Fibroblast of the aortic adventitia (primary cell): ENCODE results near the gene SBK1. TPM values are rescaled to one million over a fixed set of nuclear protein-coding genes. Genes with fewer than 3 reads are reported as not detected.

ENCODE experiments used
- DNase-seq: peaks from one replicate; pipeline ENCODE4 v3.0.0-alpha.2; 2010; ENCODE audit warnings: low read depth
- H3K4me3 ChIP-seq: 2 replicates; pipeline ENCODE4 v1.5.1; 2011; ENCODE audit warnings: low read depth, mild to moderate bottlenecking, control low read depth, low read length, moderate library complexity
- total RNA-seq: library from RNA; depleted of rRNA; stranded (reverse); fragments of >200 nt; gene quantifications from 2 replicates; pipeline ENCODE4 v1.2.3, GENCODE V29; 2012; ENCODE audit warnings: low replicate concordance
- TF ChIP-seq, protein P1 (sequence below): IDR thresholded peaks from 2 replicates; pipeline ENCODE4 v1.5.1; 2011; ENCODE audit warnings: mild to moderate bottlenecking, low read length, control low read depth, inconsistent platforms; ENCODE audit not compliant: insufficient read depth

Gene SBK1
- total RNA-seq, 1 donor, result under 0.01 TPM

DNA sequence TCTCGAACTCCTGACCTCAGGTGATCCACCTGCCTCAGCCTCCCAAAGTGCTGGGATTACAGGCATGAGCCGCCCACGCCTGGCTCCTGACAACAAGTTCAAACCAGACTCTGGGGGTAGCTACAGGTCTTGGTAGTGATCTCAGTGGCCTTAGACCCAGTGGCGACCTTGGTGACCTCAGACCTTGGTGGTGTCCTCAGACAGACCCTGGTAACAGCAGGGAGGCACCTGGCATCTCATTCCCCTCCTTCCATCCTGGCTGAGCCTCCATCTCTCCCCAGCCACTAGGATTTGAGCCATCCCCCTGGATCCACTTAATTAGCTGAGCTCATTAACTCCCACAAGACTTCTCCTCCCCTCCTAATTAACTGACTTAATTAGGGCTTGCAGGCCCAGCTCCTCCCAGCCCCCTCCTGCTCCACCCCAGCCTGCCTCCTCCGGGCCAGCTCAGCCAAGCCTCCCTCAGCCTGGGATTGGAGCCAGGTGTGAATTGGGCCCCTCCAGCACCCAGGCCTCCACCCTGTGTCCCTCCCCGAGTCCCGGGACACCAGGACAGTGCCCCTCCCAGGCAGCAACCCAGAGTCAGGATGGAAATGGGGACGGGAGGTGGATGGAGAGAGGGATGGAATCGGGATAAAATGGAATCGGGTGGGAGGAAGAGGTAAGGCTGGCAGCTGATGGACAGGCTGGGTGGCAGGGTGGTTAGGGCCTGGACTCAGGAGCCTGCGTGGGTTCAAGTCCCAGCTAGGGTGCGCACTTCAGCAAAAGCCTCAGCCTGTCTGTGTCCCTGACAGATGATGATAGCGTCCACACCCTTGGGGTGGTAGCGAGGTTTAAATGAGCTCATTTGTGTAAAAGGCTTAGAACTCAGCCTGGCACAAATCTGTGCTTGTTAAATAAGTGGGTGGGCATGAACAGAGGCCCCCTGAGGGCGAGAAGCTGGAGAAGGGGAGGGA, 11.2 kb upstream of the SBK1 start:
- no peak overlapping the region for H3K4me3 ChIP-seq
- no peak for DNase-seq
- TF ChIP-seq, protein P1, sequence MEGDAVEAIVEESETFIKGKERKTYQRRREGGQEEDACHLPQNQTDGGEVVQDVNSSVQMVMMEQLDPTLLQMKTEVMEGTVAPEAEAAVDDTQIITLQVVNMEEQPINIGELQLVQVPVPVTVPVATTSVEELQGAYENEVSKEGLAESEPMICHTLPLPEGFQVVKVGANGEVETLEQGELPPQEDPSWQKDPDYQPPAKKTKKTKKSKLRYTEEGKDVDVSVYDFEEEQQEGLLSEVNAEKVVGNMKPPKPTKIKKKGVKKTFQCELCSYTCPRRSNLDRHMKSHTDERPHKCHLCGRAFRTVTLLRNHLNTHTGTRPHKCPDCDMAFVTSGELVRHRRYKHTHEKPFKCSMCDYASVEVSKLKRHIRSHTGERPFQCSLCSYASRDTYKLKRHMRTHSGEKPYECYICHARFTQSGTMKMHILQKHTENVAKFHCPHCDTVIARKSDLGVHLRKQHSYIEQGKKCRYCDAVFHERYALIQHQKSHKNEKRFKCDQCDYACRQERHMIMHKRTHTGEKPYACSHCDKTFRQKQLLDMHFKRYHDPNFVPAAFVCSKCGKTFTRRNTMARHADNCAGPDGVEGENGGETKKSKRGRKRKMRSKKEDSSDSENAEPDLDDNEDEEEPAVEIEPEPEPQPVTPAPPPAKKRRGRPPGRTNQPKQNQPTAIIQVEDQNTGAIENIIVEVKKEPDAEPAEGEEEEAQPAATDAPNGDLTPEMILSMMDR, result no peak

DNA sequence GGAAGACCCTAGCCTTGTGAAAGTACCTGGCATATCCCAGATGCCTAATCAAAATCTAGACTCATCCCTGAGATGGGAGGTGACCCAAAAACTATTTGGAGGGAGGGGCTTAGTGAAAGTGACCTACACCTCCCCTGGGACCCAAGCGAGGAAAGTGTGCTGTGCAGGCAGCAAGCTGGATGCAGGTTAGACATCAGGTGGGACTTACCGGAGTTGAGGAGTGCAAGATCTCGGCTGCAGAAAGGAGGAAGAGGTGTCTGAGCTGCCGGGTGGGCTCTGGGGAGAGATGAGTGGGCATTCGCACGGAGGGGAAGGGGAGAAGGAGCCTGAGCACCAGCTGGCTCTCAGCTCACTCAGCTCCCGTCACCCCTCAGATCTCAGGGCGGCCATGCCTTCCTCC, 10.3 kb upstream of the SBK1 start:
- TF ChIP-seq, protein P1, result no peak
- DNase-seq, result no peak
- no peak overlapping the region for H3K4me3 ChIP-seq

DNA sequence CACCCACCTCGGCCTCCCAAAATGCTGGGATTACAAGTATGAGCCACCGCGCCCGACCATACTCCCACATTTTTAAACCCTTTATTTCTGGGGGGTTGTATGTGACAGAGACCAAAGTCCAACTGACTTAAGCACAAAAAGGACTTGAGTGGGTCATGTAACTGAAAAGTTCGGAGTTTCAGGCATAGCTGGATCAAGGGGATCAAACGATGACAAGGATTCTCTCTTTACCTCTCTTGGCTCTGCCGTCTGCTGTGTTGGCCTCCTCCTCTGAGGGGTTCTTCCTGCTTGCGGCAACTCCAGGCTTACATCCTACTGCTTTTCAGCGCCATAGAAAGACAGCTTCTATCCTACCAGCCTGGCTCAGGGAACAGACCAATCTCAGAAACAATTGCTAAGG, 9.2 kb upstream of the SBK1 start:
- no peak overlapping the region for H3K4me3 ChIP-seq
- TF ChIP-seq, protein P1, result no peak
- DNase-seq, result no peak

DNA sequence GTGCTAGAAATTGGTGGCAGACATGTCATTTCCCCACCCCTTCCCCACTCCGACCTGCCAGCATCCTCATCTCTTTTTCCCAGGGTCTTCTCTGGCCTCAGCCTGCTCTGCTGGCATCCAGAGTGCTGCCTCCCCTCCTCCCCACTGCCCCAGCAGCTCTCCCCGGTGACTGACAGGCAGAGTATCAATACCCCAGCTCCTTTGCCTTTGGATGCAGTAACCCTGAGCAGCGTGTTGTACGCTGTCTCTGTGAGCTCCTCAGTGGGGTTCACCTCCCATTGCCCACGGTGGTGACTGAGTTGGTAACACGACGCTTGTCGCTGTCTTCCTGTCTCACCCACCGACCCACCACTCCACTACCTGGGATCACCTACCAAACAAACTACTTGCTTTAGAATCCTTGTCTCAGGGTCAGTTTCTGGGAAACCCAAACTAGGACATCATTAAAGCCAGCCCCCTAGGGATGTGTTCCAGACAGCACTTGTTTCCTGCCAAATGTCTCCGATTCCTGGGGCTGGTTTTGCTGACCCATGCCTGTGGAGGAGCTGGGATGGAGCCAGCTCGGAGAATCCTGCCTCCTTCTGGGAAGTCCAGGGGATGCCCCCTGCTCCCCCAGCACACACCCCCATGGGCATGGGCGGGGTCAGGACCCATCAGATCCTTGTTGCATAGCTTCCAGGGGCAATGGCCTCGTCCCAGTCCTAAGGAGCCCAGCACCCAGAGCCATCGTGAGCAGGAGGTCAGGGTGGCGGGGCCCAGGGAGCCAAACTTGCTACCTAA, 8.3 kb upstream of the SBK1 start:
- DNase-seq, result no peak
- TF ChIP-seq, protein P1, result no peak
- H3K4me3 ChIP-seq, result no peak overlapping the region

DNA sequence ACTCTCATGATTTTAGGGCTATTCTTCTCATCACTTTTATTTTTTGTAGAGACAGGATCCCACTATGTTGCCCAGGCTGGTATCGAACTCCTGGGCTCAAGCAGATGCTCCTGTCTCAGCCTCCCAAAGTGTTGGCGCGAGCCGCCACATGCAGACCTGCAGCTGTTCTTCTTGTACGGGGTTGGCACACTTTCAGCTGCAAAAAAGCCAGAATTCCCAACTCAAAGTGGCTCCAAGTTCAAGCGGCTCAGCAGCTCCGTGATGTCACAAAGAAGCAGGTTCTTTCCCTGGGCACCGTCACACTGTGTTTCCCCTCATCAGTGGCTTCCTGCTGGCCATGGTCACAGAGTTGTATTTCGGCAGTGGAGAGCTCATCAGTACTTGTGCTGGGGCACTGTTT, 6.7 kb upstream of the SBK1 start:
- H3K4me3 ChIP-seq, result no peak overlapping the region
- TF ChIP-seq, protein P1, result no peak
- DNase-seq, result no peak

DNA sequence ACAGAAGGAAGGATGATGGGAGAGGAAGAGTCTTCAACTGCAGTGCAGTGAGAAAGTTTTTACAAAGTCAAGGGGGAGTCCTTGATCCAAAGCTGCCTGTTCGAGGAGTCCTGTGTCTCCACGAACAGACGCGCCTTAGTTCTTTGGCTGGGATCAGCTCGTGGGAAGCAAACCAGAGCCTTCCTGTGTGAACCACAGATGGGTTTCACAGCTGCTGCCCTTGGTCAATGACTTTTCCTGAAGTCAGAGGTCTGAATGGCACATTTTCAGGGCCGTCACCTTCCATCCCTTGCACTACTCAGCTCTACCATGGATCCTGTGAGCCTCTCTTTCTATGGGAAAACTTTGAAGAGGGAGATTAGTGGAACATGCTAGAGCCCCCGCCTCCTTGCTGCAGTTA, 4.2 kb upstream of the SBK1 start:
- TF ChIP-seq, protein P1, result no peak
- H3K4me3 ChIP-seq, result no peak overlapping the region
- DNase-seq, result no peak
